K562 (cell line): ENCODE results near the gene HAVCR1. TPM values are rescaled to one million over a fixed set of nuclear protein-coding genes. Genes with fewer than 3 reads are reported as not detected.

Experiments
- ATAC-seq: fragments of 200-7000 bp; cut with Tn5 transposase; 3 replicates; pipeline ENCODE4 v1.9.1; 2020; ENCODE audit warnings: moderate library complexity
- BruUV-seq: library from RNA; stranded (reverse); fragments of 400-500 nt; replicated peaks from 2 replicates; lab custom pipeline; 2021; lab: Mats Ljungman, UMichigan
- CTCF ChIA-PET: fragments of 300-600 bp; formaldehyde crosslinking; extraction: SDS; loops from one replicate; lab custom pipeline; 2021; ENCODE audit warnings: low intra/inter-chr PET ratio; lab: Yijun Ruan, JAX
- POLR2A ChIA-PET: fragments of 300-600, 350-650 bp; sonication (Branson Sonifier 250); formaldehyde crosslinking; extraction: SDS; loops from one replicate; lab custom pipeline; 2021; ENCODE audit warnings: antibody characterized with exemption, inconsistent platforms; lab: Yijun Ruan, JAX
- DNase-seq, 4 experiments: peaks; one replicate each; pipeline versions ENCODE4 v3.0.0 to v3.0.0-alpha.2; 2011 to 2018; ENCODE audit warnings: low spot score in 3 of 4, mixed read lengths in 3 of 4; ENCODE audit errors: extremely low read depth in 1 of 4
- FAIRE-seq: peaks from 2 replicates; lab custom pipeline; 2011; peaks lifted over from hg19 to GRCh38; lab: Jason Lieb, UNC
- H2AFZ ChIP-seq: 2 replicates; pipeline ENCODE4 v1.6.0; 2011; ENCODE audit warnings: low read depth, low read length, control low read depth, inconsistent platforms
- H3K27ac ChIP-seq: fragments of 200-600 bp; 3 replicates; pipeline ENCODE4 v1.8.0; 2011; ENCODE audit warnings: low read depth, mild to moderate bottlenecking, control low read depth, inconsistent platforms, low read length, moderate library complexity, mixed read lengths; ENCODE audit errors: extremely low read depth
- H3K27me3 ChIP-seq, 2 experiments: fragments of 300-600 bp in 1 of 2; 2 replicates in 1 of 2; 3 replicates in 1 of 2; pipeline versions ENCODE4 v1.6.0 to v1.8.0; 2011; ENCODE audit warnings: inconsistent platforms in 2 of 2, low read length in 2 of 2, mild to moderate bottlenecking in 1 of 2, mixed read lengths in 1 of 2, moderate library complexity in 1 of 2; ENCODE audit not compliant: control insufficient read depth in 2 of 2, insufficient read depth in 2 of 2
- H3K36me3 ChIP-seq: fragments of 300-600 bp; 3 replicates; pipeline ENCODE4 v1.8.0; 2011; ENCODE audit warnings: mild to moderate bottlenecking, low read length, inconsistent platforms; ENCODE audit not compliant: control insufficient read depth, insufficient read depth
- H3K4me1 ChIP-seq, 2 experiments: fragments of 200-600 bp in 1 of 2; replicated peaks in 1 of 2; 2 replicates in 1 of 2; 3 replicates in 1 of 2; pipeline versions ENCODE4 v1.5.1 to v1.8.0; 2011; ENCODE audit warnings: inconsistent platforms in 2 of 2, low read length in 2 of 2, mild to moderate bottlenecking in 1 of 2, mixed read lengths in 1 of 2, moderate library complexity in 1 of 2; ENCODE audit not compliant: control insufficient read depth in 2 of 2, insufficient read depth in 2 of 2
- H3K4me2 ChIP-seq: 2 replicates; pipeline ENCODE4 v1.6.1; 2011; ENCODE audit warnings: low read length, control low read depth, inconsistent platforms, mixed read lengths; ENCODE audit not compliant: insufficient read depth
- H3K4me3 ChIP-seq: fragments of 200-600 bp; sonication (generic), shearing (Covaris generic); 2 replicates; pipeline ENCODE4 v1.5.1; 2016; ENCODE audit warnings: control low read depth, inconsistent platforms
- H3K79me2 ChIP-seq: fragments of 200-600 bp; 3 replicates; pipeline ENCODE4 v1.8.0; 2011; ENCODE audit warnings: low read length, inconsistent platforms; ENCODE audit not compliant: control insufficient read depth, insufficient read depth
- H3K9ac ChIP-seq, 2 experiments: 2 replicates each; pipeline versions ENCODE4 v1.6.0 to v1.6.1; 2011; ENCODE audit warnings: low read depth in 2 of 2, low read length in 2 of 2, control low read depth in 1 of 2, inconsistent platforms in 1 of 2, mild to moderate bottlenecking in 1 of 2, mixed read lengths in 1 of 2; ENCODE audit not compliant: insufficient read depth in 1 of 2
- H3K9me1 ChIP-seq: one replicate; pipeline ENCODE4 v1.6.0; 2011; ENCODE audit warnings: inconsistent platforms, mild to moderate bottlenecking, low read length, moderate library complexity; ENCODE audit not compliant: control insufficient read depth, insufficient read depth
- H3K9me3 ChIP-seq: replicated peaks from 2 replicates; pipeline ENCODE4 v1.5.1; 2011; ENCODE audit warnings: low read depth, low read length, inconsistent platforms; ENCODE audit not compliant: control insufficient read depth, insufficient read depth
- H4K20me1 ChIP-seq: replicated peaks from 2 replicates; pipeline ENCODE4 v1.6.1; 2011; ENCODE audit warnings: low read length, inconsistent platforms, mixed read lengths; ENCODE audit not compliant: control insufficient read depth, insufficient read depth
- CCNT2 ChIP-seq: IDR thresholded peaks from 2 replicates; pipeline ENCODE4 v1.6.1; 2011; ENCODE audit warnings: borderline replicate concordance, low read depth, mild to moderate bottlenecking, moderate library complexity, mixed read lengths, low read length; ENCODE audit not compliant: insufficient read length; ENCODE audit errors: extremely low read depth
- ERF ChIP-seq: fragments of 450-650 bp; formaldehyde crosslinking; IDR thresholded peaks from 2 replicates; pipeline ENCODE4 v1.4.0; 2020; ENCODE audit warnings: mild to moderate bottlenecking, mixed read lengths
- FOS ChIP-seq: IDR thresholded peaks from 3 replicates; pipeline ENCODE4 v1.6.1; 2011; ENCODE audit not compliant: insufficient read length; ENCODE audit errors: extremely low read depth
- HDAC8 ChIP-seq: fragments of 450-650 bp; IDR thresholded peaks from 2 replicates; pipeline ENCODE4 v1.6.1; 2016; ENCODE audit warnings: mild to moderate bottlenecking, missing genetic modification characterization, moderate library complexity, missing compliant biosample characterization
- KLF1 ChIP-seq: fragments of 450-650 bp; IDR thresholded peaks from 2 replicates; pipeline ENCODE4 v1.6.1; 2016; ENCODE audit warnings: missing genetic modification characterization, missing compliant biosample characterization
- NFIC ChIP-seq: fragments of 450-650 bp; IDR thresholded peaks from 2 replicates; pipeline ENCODE4 v1.6.1; 2017; ENCODE audit warnings: mild to moderate bottlenecking, inconsistent platforms
- NRF1 ChIP-seq, 2 experiments: fragments of 450-650 bp; IDR thresholded peaks in 1 of 2; conservative IDR thresholded peaks in 1 of 2; 2 replicates each; pipeline ENCODE4 v1.6.1; 2014; ENCODE audit warnings: mild to moderate bottlenecking in 2 of 2
- ZKSCAN3 ChIP-seq: fragments of 250-450 bp; sonication (Bioruptor Pico); IDR thresholded peaks from 2 replicates; pipeline ENCODE4 v1.4.0; 2020
- ZNF282 ChIP-seq: sonication (generic); formaldehyde crosslinking; IDR thresholded peaks from 2 replicates; pipeline ENCODE4 v1.8.1; 2023; ENCODE audit warnings: missing genetic modification reagents
- WGBS: fragments of 100-300 bp; shearing (Covaris generic); methylation state at CpG from one replicate; pipeline ENCODE4 v1.1.6; 2016; ENCODE audit warnings: low coverage, mixed read lengths; ENCODE audit not compliant: insufficient coverage; ENCODE audit errors: missing lambda C conversion rate; 5-methylcytosine and 5-hydroxymethylcytosine counted together
- in situ Hi-C: fragments of 300-500 bp; cut with MboI; formaldehyde crosslinking; loops from 4 replicates; pipeline ENCODE4 v1.15.0; 2018; ENCODE audit warnings: inconsistent platforms, mixed read lengths
- intact Hi-C: fragments of 100-400 bp; cut with micrococcal nuclease; formaldehyde crosslinking; loops from 2 replicates; pipeline ENCODE4 v1.14.2; 2022
- polyA plus RNA-seq, 8 experiments: library from polyadenylated mRNA; depleted of rRNA in 4 of 8; stranded (reverse) in 5 of 8; unstranded in 3 of 8; fragments of >200 nt; fragmentation: Nextera tagmentation in 2 of 8; fragmentation: Illumina TruSeq in 1 of 8; extraction: Ambion mirVana in 2 of 8; extraction: Trizol in 1 of 8; gene quantifications; 2 replicates each; pipeline versions ENCODE4 v1.2.1 to v1.2.3, GENCODE V29; 2011 to 2014; ENCODE audit warnings: inconsistent platforms in 1 of 8, missing spikeins in 1 of 8
- total RNA-seq, 7 experiments: library from RNA; depleted of rRNA in 6 of 7; stranded (reverse); fragments of >200 nt in 6 of 7; fragmentation: Illumina TruSeq in 2 of 7; extraction: Trizol in 2 of 7; gene quantifications; 2 replicates each; pipeline versions ENCODE4 v1.2.1 to v1.2.3, GENCODE V29; 2011 to 2021; ENCODE audit warnings: low replicate concordance in 1 of 7
- TF ChIP-seq, protein P1 (sequence below): fragments of 450-650 bp; IDR thresholded peaks from 2 replicates; pipeline ENCODE4 v1.6.1; 2016; ENCODE audit warnings: missing biosample characterization, missing genetic modification characterization
- TF ChIP-seq, protein P2 (sequence below): sonication (generic); formaldehyde crosslinking; IDR thresholded peaks from 2 replicates; pipeline ENCODE4 v1.8.1; 2023; ENCODE audit warnings: mild to moderate bottlenecking, missing genetic modification reagents, moderate library complexity

The HAVCR1 gene
- total and polyA plus RNA-seq, 9 of the 15 experiments (the other 6 are each of a cell fraction or from before 2014, with no cell fraction given) = 0.04 TPM; not detected in 8

DNA sequence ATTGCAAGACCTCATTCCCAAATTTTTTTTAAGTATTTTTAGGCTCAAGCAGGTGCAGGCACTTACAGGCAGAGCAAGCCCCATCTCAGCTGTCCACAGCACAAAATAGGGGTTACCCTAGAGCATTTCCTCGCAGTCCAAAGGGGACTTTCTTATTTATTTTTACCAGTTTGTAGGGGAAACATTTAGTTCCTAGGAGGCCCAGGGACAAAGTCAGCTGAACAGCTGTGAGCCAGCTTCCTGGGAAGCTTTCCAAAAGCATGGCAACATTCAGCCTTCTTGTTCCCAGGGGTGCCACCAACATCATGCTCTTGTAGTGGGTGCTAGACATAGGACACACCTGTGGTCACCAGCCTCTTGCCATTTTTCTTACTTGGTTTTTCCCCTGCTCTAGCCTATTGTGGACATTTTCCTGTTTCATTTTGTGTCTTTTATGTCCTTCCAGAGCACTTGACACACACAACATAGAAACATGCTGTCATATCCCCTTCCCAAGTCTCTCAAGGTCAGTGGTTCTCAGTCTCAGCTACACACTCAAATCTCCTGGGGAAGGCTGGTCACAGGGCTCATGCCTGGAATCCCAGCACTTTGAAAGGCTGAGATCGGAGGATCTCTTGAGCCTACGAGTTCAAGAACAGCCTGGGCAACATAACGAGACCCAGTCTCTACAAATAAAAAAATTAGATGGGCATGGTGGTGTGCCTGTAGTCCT, 38.2 kb downstream of the HAVCR1 start:
- no peak for FAIRE-seq

More for the DNA sequence above, 38.2 kb downstream of the HAVCR1 start:
- Histone ChIP-seq H3K4me2 (no peak overlapping the region), H3K9me3 (no peaks in the 10 kb centered on the region), H3K4me1 (no peaks in the 10 kb centered on the region), H3K9ac (no peak overlapping the region), H3K27me3 (no peaks in the 10 kb centered on the region), H3K4me3 (no peak overlapping the region), H3K79me2 (no peaks in the 10 kb centered on the region; the same call in 2 of the 3 replicates), H3K27ac (no peak overlapping the region), H3K9me1 (no peaks in the 10 kb centered on the region), H3K36me3 (no peaks in the 10 kb centered on the region), H2AFZ (no peak overlapping the region), H4K20me1 (no peaks in the 10 kb centered on the region)
- ChIA-PET POLR2A (no interaction called here), CTCF (no interaction called here)
- DNase-seq (no peak), ATAC-seq (no peak)
- in situ Hi-C loops = no loop called here
- intact Hi-C loops = no loop called here
- TF ChIP-seq, protein P1, sequence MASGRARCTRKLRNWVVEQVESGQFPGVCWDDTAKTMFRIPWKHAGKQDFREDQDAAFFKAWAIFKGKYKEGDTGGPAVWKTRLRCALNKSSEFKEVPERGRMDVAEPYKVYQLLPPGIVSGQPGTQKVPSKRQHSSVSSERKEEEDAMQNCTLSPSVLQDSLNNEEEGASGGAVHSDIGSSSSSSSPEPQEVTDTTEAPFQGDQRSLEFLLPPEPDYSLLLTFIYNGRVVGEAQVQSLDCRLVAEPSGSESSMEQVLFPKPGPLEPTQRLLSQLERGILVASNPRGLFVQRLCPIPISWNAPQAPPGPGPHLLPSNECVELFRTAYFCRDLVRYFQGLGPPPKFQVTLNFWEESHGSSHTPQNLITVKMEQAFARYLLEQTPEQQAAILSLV (tag) = no peak
- TF ChIP-seq NRF1 (conservative IDR thresholded peaks at IDR 0.05 in 1 of 2, IDR thresholded peaks at IDR 0.05 in 1 of 2) (no peak), ERF (CRISPR knock-in tag) (no peak), NFIC (no peak), HDAC8 (tag) (no peak), FOS (no peak), KLF1 (tag) (no peak), ZKSCAN3 (CRISPR knock-in tag) (no peak), ZNF282 (no peak), CCNT2 (no peak)
- TF ChIP-seq, protein P2, sequence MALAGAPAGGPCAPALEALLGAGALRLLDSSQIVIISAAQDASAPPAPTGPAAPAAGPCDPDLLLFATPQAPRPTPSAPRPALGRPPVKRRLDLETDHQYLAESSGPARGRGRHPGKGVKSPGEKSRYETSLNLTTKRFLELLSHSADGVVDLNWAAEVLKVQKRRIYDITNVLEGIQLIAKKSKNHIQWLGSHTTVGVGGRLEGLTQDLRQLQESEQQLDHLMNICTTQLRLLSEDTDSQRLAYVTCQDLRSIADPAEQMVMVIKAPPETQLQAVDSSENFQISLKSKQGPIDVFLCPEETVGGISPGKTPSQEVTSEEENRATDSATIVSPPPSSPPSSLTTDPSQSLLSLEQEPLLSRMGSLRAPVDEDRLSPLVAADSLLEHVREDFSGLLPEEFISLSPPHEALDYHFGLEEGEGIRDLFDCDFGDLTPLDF (CRISPR knock-in tag) = no peak
- BruUV-seq = no TSS peak
- WGBS = 0% methylated on average over 4 of the region's 4 CpGs
